Measurements from ENCODE around the gene EFEMP1.

The EFEMP1 gene, protein sequence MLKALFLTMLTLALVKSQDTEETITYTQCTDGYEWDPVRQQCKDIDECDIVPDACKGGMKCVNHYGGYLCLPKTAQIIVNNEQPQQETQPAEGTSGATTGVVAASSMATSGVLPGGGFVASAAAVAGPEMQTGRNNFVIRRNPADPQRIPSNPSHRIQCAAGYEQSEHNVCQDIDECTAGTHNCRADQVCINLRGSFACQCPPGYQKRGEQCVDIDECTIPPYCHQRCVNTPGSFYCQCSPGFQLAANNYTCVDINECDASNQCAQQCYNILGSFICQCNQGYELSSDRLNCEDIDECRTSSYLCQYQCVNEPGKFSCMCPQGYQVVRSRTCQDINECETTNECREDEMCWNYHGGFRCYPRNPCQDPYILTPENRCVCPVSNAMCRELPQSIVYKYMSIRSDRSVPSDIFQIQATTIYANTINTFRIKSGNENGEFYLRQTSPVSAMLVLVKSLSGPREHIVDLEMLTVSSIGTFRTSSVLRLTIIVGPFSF

DNA sequence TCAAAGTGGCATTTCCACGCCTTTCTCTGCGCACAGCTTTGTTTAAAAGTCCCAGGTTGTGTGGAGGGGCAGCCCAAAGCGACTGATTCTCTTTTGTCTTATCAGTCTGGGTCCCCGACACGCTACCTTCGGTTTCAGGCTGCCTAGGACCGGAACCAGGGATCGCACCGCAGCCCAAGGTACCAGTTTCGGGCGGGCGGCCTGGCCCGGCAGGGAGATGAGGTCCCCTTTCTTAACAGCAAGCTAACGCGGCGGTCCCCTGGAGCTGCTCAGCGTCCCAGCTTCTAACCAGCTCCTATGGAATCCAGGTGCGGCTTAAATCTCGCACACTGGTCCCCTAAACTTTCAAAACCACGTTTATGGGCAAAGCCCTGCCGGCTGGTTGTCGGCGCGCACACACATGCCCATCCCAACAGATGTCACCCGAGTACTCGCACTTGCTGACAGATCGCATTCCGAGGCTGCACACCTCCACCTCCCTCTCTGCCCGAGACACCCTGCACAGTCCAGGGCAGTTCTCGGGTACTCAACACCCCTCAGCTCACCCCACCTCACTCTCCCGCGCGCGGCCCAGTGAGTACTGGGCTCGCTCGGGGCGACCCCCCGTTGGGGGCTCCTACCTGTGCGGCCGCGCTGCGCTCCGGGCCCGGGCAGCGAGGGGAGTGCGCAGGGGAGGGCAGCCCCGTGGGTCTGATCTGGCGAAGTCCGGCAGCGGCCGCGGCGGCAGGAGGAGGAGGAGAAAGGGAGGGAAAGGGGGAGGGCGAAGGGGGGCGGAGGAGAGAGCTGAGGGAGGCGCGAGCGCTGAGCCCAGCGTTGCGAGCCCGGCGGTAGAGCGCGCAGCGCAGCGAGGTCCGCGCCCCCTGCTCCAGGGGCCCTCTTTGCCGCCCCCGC lies at the start of gene EFEMP1:
TSS of gene EFEMP1 (minus strand) at position 692 of the 891 bp plus-strand sequence. CDS start 1,342 bp downstream, outside the sequence.
- DNase-seq = peak; percentile 61

DNA sequence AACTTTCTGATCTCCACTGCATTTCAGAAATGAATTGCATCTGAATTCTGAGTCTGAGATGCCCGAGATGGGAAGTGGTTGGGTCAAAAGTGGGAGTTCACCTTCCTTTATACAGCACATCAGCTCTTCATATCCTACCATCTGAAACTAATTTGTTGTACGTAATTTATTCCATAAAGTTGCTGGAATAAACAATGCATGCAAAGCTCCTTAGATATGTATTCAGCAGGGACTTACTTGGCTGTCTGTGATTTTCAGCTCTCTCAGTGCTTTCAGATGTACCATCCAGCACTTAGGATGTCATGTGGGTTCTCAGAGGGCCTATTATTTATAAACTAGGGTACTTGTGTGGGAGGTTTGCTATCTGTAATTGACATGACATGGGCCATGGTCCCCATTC lies 46.9 kb upstream of the EFEMP1 start:
- no peak for DNase-seq

DNA sequence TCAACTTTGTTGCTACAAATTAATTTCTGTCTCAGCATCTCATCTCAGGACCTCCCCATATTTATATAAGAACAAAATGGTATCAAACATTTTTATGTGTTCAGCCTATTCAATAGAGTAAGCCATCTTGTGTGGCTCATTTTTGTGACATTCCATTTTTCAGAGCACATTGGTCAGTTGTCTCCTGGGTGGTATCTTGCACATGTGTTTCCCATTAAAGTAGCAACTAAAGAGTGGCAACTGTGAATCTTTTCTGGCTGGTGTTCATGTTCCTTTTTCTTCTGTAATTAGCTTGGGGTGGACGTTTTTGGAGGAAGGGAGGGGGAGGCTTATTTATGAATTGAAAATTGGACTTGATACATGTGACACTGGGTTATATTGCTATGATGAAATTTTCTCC lies 45.4 kb upstream of the EFEMP1 start:
- DNase-seq = no peak

DNA sequence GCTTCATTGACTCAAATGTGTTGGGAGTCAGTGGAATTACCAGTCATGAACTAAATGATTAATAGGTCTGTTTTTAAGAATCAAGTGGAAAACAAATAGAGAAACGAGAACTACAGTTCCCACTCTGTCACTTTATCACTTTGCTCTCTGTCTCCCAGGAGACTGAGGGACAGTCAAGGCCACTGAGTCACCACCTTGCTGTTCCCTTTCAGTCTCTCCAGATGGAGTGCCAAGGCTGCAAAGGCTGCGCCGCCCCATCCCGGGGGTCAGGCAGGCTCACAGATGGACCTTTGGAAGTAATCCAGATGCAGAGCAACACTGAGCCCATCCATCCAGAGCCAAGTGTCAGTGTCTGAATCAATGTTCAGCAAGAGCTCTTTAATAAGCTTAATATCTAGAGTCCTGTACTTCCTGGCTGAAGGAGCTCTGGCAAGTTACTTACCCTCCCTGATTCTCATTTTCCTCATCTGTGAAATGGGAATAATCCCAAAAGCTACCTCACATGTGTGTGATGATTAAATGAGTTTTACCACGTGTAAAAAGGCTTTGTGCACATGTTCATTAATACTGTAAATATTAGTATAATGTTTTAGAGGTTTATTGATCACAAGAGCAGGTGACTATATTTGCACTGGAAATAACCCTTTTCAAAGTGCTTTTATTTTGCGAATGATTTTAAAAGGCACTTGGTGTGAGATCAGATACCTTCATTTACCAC lies 43.0 kb upstream of the EFEMP1 start:
- DNase-seq = peak; percentile 28

DNA sequence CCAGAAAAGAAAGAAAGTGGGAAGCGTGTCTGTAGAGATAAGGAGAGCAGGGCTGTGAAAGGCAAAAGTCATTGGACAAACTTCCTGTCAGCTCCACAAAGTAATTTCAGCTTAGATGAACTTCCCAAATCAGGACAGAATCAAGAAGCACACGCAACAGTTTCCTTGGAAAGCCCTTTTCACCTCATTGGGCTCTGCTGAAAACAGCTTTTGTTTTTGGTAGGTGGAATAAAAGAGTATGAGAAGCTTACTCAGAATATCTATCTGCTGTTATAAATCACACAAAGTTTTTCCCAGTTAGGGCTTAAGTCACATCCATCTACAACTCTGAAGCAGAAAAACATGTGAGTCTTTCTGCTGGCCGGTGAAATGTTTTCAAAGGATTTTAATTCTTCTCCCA lies 42.4 kb upstream of the EFEMP1 start:
- no peak for DNase-seq

DNA sequence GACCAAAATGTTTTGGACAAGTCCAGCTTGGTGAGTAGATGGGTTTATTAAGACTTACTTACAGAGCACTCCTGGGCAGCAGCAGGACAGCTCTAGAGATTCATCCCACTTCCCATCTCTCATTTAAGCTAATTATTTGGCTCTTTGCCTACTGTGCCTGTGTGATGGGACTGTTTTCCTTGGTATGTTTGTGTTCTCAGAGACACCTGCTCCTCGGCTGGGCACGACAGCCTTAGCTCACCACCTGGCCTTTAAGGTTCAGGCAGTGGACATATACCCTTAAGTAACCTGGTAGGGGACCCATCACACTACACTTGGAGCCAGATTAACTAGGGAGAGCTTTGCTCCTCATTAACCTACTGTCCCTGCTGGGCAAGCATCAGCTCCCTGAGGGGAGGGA lies 41.7 kb upstream of the EFEMP1 start:
- no peak for DNase-seq

DNA sequence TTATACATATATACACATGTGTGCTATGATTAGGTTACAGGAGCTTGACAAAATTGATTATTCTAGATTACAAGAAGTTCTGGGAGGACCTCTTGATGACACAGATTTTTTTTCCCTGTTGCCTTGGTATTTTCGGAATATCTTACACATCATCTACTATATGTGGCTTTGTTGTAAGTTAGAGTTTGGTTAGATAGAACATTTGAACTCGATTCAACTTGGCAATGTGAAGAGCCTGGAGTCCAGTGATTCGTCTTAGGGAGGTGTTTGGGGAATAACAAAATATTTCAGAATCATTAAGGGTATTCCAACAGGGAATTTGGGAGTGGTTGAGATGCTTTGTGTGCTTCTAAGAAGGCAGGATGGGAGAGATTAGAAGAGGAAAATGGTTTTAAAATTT lies 39.3 kb upstream of the EFEMP1 start:
- no peak for DNase-seq

DNA sequence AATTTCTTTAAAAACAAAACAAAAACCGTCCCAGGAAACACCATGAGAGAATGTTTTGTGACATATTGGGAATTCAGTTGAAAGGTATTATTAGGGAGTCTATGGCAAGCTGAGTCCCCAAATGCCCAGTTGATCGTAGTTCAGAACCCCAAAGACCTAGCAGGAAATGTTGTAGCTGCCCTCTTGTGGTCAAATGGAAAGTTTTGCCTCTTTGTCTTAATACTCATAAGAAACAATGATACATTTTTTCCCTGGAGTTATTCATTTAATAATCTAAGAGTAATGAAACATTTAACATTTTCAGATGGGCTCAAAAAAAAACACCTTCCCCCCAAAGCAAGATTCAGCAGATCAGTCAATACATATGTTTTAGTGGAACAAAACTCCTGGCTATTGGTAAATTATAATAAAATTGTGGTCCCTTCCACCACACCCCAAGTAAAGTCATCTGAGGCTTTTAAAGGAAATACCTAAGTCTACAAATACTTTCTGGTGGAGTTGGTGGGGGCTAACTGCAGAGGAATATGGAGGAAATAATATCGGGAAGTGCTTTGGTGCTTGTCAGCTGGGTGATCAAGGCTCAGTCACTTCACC lies 37.8 kb upstream of the EFEMP1 start:
- peak; percentile 73 for DNase-seq

DNA sequence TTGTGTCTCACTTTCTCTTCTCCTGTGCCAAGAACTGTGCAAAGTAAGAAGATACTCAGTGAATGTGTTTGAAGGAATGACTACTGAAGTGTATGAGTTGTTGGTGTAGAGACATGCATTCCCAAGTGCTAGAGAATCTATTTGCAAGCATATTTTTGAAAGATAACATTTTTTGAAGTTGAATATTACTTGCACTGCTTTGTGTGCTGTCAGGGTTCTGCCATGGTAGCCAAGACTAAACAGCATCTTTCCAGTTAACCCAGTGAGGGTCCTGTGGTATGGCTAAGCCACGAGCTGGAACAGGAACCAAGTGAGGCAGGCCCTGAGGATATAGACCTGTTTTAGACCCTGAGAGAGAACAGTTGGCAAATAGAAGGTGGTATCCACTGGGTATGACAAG lies 35.2 kb upstream of the EFEMP1 start:
- no peak for DNase-seq

DNA sequence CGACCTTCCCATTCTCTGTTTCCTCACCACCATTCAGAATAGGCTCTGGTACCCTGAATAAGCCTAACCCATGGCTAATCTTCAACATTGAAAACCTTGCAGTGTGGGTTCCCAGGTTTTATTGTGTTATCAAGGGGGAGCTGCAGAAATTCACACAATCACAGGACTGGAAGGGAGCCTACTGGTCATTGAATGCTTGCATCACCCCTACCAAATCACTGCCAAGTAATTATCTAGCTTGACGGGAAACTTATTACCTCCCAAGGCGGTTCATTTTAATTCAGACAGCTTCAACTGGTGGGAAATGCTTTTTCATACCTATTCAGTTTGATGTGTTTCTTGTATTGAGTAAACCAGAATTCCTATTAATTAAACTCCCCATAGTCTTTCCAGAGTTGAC lies 33.6 kb upstream of the EFEMP1 start:
- DNase-seq = no peak

DNA sequence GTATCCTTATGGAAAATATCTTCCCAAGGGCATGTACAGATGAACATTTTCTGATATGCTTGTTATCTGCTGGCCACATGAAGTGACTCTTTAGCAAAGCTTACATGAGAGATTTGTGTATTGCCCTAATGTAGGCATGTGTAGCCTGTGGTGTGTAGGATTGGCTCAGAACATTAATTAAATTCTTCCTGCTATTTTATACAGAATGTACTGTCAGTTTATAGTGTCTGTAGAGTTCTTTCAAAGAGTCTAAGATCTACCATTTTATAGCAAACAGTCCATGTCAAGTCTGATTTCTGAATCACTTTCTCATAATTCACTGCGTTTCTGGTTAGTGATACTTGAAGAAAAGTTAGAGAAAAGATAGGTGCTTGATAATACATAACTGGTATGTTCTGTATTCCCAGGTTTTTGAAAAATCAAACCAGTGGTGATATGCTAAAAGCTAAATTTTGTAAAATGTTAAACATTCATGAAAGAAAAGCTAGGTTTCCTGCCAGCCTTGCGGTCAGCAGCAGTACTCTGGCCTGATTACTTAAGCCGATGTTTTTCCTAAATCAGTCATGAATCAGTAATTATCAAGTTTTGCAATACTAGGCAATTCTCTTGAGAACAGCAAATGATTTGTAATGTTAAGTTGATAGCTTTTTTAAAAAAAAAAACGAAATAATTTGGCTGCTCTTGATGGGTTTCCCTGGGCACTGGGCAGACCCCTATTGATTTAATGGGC lies 30.9 kb upstream of the EFEMP1 start:
- no peak for DNase-seq

DNA sequence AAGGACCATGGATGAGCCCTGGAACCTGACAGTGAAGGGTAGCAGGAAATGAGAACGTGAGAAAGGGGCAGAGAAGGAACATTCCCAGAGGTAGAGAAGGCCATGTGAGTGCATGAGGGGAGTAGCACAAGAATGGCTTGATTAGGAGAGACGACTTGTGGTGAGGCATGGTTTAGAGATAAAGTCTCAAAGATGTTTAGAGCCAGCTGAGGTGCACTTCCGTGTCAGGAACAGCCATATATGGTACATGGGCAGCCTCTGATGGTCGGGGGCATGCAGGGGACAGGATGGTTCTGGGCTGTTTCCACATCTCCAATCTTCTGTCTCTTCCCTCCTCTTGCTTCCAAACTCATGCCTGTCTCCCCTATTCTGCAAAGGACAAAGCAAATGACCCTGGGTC lies 28.8 kb upstream of the EFEMP1 start:
- DNase-seq = no peak

DNA sequence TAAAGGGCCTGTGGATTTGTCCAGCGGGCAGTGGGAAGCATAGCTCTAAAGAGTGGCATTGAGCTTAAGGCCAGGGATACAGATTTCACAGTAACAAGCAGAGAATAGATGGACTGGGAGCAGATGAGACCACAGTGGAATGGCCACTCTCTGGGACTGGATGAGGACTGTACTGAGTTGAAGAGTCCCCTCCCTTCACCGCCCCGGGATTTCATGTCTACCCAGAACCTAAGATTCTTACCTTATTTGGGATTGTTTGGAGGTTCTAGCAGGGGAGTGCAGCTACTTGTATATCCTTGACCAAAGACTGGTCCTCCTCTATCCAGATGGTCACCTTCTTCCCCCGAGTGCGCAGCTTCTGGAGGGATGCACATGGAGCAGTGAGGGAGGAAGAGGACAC lies 28.0 kb upstream of the EFEMP1 start:
- no peak for DNase-seq

DNA sequence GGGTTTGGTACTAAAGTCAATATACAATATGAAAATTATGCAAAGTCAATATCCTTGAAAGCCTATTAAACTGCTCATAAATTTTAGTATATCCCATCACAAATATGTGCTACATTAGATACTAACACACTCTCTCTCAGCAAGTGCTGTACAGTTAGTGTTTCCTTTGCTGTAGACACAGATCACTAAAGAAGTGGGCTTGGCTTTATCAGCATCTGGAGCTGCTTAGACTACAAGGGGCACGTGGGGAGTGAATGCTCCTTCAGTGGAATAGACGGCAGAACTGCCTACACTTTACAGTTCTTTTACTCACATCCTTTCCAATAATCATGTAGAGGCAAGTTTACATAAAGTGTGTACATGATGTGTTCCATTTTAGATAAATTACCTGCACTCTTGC lies 26.0 kb upstream of the EFEMP1 start:
- no peak for DNase-seq

DNA sequence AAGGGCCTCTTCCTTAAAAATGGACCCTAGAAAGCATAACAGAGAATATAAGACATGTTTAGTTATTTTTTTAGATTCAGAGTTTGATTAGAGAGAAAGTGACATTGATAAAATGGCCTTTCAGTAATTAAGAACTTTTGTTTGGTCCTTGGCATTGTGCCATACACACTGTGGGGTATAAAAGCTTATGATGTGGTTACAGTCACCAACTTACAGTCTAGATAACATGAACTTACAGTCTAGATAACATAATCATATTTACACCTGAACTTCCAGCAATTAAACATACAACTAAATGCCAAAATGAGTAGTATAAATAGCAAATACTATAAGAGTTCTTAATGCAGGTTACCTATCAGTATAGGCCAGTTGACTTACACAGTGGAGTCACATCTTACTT lies 25.6 kb upstream of the EFEMP1 start:
- no peak for DNase-seq

DNA sequence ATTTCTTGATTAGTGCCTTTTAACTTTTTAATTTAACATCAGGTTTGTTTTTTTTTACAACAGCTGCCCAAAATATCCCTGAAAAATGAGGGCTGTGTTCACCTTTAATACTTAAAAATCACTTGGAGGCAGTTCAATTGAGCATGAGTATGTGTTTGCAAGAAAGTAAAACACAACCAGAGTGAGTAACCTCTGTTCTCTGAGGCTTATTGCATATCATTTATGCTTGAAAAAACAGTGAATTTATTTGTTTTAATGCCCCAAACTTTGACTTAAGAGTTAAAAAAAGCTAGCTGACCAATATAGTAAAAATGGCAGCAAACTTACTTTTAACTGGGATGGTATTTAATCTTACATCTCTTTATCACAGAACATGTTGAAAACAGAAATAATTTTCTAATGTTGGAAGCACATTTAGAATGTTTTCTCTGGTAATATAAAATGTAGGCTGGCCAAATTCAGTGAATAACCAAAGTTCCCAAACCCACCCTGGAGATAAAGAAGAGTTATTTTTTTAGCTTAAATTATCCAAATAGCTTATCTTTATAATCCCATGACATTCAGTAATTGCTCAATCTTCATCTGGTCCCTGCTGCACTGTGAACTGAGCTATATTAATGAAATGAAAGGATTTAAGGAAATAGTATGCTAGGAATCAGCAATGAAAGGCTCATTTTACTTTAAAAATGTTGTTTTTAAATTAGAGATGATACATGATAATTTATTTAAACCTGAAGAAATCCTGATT lies 24.8 kb upstream of the EFEMP1 start:
- DNase-seq = no peak

DNA sequence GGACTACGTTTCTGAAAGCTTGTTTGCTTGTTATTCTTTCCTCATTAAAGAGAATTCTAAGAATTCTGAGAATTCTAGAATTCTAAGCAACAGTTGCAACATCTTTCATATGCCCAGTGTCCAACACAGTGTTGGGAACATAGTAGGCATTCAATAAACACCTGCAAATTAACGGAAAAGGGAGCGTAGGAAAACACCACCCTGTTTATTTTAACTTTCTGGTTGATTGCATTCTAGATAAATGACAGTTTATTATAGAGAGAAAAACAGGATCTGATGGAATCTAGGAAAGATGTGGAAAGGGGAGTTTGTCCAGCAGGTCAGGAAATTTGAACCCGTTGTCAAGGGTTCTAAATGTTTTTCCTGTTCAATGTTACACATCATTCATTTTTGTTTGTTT lies 24.2 kb upstream of the EFEMP1 start:
- DNase-seq = no peak

DNA sequence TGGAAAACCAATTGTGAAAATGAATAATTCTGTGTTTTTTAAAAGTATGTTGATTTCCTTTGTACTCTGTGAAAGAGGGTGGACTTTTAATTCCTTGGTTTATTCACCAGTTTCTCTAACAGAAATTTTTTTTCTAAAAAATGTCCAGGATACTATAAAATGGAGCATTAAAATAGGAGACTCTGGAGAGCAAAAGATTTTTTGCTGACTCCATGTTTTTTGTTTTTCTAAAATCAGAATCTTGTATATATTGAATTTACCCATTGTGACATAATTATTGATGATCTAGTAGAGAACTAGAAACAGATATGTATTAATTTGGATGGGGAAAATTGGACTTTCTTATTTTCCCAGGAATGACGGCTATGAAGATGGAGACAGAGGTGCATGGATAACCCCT lies 23.2 kb upstream of the EFEMP1 start:
- no peak for DNase-seq

DNA sequence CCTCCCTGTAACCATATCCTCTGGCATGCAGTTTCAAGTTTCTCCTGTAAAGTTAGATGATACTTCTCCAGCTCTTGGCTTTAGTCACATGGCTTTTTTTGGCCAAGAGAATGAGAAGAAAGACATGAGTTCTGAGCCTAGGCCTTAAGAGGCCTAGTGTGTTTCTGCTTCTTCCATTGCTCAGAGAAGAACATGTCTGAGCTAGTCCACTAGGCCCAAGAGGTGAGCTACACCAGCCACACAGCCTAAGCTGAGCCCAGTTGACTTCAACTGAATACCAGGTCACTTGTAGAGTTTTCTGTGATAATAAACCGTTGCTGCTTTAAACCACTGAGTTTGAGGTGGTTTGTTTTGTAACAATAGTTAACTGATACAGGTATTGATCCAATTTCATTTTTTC lies 19.9 kb upstream of the EFEMP1 start:
- no peak for DNase-seq

DNA sequence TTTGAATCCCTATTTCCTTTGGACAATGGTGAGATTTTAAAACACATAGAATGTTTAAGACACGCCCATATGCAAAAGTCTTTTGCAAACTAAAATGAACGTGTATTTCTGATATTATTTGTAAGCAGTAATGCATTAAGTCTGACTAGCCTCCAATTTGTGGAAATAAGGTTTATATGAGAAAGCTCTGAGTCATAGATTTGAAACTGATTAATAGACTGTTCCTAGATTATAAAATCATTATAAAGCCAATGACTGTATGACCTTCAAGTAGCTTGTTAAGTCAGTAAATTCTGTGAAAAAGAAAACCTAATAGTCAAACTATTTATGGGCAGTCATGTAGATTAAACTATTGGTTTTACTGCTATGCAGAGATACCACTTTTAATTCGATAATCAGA lies 12.8 kb upstream of the EFEMP1 start:
- DNase-seq = no peak

DNA sequence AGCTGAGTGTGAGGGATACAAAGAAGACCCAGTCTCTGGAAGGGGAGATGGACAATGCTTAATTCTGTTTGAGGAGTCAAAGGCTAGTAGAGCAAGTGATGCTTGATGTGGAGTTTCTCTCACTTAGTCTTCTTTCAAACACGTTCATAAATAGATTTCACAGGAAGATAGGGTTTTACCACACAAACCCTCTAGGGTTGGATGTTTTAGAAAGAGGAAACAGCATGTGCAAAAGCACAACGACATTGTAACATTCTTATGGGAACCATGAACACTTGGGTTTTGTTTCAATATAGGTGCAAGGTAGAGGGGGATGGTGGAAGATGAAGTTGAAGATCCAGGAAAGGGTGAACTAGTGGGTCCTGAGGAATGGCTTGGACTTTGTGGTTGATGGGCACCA lies 10.8 kb upstream of the EFEMP1 start:
- DNase-seq = no peak
